Islet of Langerhans (tissue), 1 donor: ENCODE results near the gene UNC13D.

Source experiments
- FAIRE-seq: peaks from one replicate; lab custom pipeline; 2011; peaks lifted over from hg19 to GRCh38; lab: Jason Lieb, UNC

UNC13D gene

DNA sequence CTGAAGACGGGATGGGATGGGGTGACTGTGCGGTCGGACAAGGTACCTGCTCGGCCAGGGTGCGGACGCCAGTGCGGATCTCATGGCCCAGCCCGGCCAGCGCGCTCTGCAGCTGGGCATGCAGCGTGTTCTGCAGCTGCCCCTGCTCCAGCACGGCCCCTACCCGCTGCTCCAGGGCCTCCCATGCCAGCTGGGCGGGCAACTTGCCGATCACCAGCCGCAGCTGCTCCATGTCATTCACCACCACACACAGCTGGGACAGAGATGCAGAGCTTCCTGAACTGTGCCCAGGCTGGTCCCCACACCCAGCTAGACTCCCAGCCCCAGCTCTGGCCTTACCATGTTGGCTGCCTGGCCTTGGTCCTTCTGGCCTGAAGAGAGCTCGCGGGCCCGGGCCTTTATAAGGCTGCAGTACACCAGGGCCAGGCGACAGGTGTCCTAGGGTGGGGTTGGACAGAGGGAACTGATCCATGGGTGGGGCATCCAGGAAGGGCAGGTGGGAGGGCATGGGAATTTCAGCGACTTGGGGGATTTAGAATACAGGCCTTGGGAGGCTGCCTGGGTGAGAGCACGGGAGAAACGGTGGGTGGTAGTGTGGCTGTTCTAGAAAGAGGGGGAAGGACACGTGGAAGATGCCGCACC lies 9.8 kb downstream of the UNC13D start:
- no peak for FAIRE-seq

DNA sequence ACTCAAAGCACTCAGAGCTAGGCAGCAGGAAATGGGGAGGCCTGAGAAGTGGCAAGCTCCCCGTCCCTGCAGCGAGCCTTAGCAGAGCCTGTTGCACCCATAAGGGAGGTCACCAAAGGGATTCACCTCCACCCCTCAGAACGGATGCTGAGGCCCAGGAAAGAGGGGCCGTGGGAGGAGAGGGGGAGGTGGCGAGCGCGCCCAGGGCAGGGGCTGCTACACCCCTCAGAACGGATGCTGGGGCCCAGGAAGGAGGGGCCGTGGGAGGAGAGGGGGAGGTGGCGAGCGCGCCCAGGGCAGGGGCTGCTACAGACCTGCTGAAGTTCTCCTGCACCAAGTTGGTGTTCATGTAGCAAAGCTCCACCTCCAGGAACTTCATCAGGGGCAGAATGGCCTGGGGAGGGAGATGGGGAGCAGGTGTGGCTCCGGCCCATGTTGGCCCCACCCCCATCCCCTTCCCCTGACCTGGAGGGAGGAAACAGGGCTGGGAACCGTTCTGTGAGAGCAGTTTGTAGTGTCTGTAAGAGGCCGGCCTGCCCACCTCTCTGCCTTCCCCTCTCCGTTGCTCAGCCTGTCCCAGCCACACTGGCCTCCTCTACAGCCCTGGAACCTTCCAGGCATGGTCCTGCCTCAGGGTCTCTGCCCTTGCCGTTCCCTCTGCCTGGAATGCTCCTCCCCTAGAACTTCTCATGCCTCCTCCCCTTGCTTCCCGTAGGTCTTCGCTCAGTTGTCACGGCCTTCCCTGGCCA lies 11.4 kb downstream of the UNC13D start:
- no peak for FAIRE-seq

DNA sequence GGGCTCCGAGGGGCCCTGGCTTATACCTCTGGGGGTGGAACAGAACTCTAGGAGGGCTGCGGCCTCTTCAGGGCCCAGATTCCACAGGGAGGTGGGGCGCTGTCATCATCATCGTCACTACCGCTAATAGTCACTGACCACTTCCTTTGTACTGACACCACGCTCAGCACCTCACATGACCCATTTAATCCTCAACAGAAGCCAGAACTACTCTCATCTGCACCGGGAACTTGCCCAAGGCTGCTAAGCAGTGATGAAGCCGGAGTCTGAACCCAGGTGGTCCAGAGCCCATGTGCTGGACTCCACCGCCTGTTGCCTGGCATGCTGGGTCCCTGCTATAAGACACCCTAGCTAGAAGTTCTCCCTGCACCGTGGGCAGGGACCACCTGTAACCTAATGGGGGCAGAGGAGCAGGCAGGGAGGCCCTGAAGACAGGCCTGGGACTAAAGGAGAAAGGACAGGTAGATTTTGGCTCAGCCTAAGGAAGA lies 12.0 kb downstream of the UNC13D start:
- no peak for FAIRE-seq

DNA sequence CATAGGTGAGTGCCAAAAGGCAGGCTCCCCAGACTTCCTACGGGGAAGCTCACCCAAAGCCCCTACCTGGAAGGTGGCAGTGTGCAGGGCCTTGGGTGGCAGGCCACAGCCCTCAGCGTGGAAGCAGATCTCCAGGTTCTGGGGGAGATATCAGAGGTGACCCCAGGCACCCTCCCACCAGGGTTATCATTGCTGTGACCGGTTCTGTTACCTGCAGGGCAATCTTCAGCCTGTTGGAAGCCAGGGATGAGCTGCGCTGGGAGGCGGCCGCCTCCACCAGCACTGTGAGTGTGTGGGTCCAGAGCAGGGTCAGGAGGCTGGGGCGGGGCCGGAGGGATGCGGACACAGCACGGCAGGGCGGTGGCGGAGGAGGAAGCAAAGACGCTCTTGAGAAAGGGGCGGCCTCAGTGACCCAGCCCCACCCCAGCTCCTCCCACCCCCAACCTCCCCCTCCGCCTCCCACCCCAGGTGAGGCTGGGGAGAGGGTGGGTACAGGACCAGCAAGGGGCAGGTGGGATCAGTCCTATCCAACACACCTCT lies 13.1 kb downstream of the UNC13D start:
- no peak for FAIRE-seq

DNA sequence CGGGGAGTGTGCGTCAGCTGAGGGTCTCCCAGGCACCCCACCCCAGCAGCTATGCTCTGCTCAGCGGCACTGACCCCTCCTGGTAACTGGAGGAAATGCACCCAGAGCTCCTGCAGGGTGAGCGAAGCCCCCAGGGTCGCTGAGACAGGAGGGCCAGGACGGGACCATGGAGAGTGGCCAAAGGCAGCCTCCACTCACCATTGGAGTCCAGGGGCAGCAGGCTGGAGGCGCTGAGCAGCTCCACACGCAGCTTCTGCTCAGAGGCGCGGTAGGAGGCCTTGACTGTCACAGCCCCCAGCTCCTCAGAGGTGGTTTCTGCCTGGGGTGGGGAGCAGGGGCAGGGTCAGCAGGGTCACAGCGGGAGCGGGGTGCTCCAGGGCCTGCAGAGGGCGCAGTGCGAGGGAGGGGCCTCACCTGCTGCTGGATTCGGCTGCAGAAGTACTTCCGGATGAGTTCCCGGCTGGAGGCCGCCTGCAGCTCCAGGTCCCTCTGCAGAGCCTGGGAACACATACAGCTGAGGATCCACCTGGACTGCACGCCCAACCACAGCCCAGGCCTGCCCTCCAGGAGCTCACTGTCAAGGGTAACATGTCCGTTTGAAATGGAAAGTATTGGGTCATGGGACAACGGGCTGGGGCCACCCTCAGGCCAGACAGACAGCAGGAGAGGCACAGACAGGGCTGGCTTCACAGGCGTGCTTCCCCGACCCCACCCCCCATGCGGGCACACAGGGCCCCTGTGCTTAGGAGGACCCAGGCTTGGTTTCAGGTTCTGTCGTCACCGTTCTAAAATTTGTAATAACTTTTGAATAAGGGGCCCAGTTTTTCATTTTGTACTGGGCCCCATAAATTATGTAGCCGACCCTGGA lies 13.8 kb downstream of the UNC13D start:
- FAIRE-seq: no peak

DNA sequence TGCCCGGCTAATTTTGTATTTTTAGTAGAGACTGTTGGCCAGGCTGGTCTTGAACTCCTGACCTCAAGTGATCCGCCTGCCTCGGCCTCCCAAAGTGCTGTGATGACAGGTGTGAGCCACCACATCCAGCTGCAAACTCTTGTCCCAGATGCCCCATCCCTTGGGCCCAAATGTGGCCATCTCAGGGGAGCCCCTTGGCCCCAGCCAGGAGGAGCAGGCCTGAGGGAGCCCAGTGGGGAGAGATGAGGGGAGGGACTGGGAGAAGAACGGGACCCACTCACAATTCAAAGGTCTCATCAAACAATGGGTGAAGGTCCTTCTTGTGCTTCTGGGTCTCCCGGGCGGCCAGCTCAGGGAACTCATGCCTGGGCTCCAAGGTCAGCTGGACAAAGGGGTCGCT lies 14.5 kb downstream of the UNC13D start:
- no peak for FAIRE-seq

DNA sequence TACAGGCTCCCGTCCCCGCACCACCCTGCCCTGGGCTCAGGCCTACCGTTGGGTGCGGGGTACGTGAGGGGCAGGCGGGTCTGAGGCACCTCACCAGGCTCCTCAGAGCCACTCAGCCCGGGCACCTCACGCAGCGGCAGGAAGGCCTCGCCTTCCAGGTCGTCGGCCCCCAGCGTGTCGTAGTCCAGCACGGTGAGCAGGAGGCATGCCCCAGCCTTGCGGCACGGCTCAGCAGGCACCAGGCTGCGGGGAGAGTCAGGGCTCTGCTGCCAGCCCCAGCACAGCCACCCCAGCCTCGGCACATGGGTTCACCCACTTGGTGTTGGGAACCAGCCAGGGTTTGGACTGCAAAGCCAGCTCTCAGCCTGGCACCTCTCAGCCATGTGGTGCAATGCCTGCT lies 15.5 kb downstream of the UNC13D start:
- no peak for FAIRE-seq

DNA sequence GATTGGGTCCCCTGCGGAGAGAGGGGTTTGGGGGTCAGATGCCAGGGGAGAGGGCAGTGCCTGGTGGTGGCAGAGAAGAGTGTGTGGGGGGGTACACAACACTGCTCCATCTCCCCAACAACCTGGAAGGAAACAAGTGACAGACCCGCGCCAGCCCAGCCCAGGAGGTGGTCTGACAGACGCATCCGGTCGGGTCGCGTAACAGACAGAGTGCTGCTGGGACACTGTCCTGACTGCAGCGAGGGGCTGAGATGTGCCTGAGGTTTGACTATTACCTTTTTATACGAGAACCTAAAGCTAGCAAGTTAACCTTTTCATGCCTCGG lies 16.2 kb downstream of the UNC13D start:
- FAIRE-seq: no peak

DNA sequence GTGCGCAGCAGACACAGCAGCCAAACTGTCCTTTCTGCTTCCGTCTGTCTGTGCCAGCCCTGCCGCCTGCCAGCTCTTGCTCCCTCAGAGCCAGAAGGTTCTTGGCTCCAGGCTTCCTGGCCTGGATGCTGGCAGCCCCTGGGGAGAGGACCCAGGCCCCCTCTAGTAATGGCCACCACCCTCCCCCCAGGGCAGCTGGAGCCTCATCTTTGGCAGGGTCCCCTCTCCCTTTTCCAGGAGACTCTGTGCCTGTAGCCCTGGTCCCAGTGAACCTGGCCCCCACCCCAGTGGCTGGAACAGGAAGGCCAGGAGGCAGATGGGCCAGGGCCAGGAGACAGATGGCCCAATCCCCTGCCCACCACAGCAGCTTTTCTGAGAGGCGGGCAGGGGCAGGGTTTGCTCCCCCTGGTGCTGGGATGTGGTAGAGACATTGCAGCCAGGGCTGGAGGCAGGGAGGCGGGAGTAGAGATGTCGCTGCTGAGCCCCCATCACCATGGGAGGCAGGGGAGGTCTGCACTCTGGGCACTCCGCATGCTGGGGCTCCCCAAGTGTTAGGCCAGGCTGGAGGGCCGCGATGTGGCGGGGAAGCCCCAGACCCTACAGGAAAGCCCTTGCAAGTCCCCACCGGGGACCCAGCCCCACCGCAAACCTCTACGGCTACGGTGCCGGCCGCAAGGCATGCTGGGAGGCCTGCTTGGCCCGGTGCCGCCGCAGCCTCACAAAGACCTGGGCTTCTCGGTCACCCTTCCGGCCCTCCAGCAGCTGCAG lies 16.7 kb downstream of the UNC13D start:
- no peak for FAIRE-seq

DNA sequence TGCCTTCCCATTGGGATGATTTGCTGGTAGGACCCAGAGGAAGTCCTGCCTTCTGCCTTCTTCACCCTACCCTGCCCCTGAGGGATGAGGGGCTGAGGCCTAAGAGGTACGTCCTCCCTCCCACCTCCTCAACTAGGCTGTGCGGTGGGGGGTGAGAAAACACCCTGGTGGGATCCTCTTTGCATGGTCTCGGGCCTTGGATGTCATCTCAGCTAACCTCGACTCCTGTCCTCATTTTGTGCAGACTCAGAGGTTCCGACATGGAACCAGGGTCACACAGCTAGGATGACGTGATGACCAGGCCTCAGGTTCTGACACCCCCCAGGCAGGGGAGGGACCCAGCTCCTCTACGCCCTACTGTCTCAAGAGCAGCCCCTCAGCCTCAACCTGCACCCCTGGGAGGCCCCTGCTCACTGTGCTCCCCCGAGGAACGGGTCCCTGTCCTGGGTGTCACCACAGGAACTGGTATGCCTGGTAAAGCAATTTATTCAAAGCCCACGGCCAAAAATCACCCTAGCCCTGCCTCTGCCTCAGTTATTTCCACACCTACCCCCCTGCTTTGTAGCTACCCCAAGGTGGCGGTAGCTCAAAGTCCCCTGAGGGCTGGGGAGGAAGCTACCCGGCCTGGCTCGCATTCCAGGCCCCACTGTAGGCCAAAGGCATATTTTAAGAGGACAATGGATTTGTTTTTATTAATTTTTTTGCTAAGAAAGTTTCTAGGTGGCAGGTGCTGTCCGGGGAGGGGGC lies 17.5 kb downstream of the UNC13D start:
- FAIRE-seq: no peak

DNA sequence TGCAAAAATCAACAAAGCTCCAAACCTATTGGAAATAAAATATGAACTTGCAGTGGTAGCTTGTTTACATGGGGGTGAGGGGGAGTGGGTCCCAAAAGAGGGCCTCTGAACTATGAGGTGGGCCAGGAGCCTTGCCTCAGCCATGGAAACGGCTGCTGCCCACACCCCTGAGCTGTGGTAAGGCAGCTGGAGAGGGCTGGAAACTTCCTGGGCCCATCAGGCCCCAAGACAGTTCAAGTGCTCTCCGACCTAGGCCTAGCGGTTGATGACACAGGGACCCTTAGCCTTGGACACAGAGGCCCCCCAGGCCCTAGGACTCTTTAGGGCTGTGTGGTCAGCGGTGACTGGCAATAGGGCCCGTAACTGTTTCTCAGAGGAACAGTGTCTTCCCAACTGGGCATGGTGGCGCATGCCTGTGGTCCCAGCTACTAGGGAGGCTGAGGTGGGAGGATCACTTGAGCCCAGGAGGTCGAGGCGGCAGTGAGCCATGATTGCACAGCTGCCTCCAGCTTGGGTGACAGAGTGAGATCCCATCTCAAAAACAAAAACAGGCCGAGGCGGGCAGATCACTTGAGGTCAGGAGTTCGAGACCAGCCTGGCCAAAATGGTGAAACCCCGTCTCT lies 18.3 kb downstream of the UNC13D start:
- no peak for FAIRE-seq

DNA sequence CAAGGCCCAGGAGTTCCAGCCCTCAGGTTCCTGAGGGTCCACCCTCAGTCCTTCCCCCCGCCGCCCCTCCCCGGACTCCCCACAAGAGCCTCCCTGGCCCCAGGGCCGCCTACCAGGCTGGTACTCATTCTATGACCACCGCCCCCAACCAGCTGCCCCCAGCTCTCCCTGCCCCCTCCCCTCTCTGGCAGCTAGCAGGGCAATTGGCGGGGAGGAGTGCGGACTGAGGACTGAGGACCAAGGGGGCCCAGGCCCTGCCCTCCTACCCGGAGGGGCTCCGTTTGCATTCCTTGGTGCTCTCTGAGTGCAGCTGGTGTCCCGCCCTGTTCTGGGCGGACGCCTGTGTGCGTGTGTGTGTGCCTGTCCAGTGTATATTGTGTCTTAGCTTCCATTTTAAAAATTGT lies 19.1 kb downstream of the UNC13D start:
- FAIRE-seq: no peak

DNA sequence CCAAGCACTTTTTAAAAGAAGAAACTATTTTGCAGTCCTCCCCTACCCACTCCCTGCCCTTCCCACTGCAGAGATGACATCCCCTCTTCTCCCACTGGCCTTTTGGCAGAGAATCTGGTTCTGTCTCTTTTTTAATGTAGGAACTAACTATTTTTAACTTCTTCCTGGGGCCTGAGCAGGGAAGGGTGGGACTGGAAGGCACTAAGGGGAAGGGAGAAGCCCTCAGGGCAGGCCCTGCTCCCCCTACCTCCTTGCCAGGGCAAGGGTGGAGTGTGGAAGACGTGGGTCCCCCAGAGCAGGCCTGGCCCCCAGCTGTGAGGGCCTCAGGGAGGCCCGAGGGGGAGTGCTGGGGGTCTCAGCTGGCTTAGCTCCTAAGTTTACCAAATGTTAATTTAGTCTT lies 19.5 kb downstream of the UNC13D start:
- FAIRE-seq: no peak

DNA sequence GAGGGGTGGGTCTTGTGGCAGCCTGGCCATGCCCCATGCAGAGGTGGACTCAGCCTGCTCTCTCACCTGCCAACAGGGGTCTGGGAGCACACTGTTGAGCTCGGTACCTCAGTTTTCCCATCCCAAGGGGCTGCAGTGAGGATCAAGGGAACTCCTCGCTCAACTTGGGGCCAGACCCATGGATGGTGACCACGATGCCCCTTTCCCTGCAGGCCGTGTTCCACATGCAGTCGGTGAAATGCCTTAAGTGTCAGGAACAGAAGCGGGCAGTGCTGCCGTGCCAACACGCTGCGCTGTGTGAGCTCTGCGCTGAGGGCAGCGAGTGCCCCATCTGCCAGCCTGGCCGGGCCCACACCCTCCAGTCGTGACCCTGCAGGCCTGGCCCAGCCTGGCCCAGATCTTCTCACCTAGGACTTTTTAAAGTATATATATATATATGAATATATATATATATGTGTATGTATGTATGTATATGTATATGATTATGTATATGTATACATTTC lies 20.1 kb downstream of the UNC13D start:
- no peak for FAIRE-seq

DNA sequence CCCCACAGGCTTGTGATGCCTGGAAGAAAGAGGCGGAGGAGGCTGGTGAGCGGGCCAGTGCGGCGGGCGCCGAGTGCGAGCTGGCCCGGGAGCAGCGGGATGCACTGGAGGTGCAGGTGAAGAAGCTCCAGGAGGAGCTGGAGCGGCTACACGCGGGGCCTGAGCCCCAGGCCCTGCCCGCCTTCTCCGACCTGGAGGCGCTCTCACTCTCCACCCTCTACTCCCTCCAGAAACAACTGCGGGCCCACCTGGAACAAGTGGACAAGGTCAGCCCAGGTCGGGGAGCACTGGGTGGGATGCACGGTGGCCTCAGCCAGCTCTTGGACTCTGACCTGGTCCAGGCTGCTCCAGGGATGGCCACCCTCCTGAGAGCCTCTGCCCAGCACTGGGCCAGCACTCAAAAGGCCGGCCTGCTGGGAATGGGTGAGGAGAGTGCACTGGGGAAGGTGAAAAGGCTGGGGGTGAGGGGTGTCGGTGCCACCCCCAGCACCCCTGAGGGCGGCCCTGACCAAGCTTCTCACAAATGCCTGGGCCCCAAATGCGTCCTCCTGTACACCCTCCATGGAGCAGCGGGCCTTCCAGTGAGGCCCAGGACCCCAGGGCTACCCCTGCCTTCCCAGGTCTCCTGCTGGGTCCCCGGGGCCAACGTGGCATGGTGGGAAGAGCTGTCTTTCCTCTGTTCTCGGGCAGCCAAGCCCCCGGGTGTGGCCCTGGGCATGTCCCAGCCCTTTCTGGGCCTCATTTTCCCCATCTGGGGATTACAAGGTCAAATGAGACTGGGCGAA lies 20.8 kb downstream of the UNC13D start:
- no peak for FAIRE-seq

DNA sequence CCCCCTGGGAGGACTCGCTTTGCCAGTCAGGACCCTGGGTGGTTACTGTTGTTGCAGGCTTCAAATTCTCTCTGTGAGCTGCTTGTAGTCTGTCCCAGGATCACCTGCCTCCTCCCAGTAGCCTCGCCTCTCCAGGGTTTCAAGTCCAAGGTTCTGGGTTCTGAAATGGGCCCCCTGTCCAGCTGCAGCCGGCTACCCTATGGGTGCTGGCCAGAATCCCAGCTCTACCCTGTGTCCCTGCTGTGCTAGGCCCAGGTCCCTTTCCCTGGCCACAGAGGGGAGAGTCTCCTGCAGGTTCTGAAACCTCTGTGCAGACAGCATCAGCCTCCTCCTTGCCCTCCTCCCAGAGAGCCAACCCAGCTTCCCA lies 21.4 kb downstream of the UNC13D start:
- FAIRE-seq: no peak

DNA sequence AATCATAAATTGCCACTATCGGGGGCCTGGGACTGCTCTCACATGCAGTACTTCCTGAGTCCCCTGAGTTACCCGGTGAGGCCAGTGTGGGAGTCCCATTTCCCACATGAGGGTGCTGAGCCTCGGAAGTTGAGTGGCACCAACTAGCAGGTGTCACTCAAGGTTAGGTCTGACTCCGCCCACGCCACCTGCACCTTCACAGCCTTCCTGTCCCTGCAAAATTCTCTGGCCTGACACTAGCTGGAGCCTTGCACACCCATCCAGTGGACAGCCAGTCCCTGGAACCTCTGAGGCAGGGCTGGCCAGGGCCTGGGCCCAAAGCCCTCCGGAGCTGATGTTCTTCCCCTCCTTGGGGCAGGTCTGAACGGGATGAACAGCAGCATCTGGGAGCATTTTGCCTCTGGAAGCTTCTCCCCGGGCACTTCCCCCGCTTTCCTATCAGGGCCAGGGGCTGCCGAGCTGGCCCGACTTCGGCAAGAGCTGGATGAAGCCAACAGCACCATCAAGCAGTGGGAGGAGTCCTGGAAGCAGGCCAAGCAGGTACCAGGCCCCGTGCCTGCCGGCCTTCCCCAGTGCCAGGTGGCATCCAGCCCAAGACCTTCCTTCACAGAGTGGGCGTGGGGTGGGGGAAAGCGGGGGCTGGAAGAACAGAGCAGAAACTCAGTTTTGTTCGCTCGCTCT lies 21.9 kb downstream of the UNC13D start:
- no peak for FAIRE-seq

DNA sequence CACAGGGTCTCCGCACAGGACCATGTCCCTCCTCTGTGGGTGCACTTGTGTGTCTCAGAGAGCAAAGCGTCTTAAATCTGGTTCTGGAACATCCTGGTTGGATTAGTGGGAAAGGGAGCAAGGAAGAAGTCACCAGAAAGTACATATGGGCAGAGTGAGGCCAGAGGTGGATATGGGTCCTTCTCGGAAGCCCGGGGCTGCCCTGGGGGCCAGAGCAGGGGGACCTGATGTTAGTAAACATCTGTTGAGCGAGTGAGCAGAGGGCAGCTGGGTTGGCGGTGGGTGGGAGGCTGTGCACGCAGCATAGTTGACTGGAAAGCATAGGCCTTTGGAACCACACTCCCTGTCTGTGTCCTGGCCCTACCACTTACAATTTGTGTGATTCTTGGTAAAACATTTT lies 22.7 kb downstream of the UNC13D start:
- FAIRE-seq: no peak
